Esophagus squamous epithelium (tissue), 4 donors: ENCODE measurements around the gene SRPX.

Source experiments
- POLR2A ChIP-seq, 4 donors: fragments of 450-650 bp; IDR thresholded peaks; one replicate each; pipeline ENCODE4 v1.6.1; 2017; ENCODE audit warnings: antibody characterized with exemption in 4 of 4, mild to moderate bottlenecking in 4 of 4, moderate library complexity in 3 of 4
- TF ChIP-seq, protein P1 (sequence below), 6 experiments: fragments of 450-650 bp in 4 of 6; fragments of 200-600 bp in 2 of 6; sonication (generic) in 2 of 6; IDR thresholded peaks; one replicate each; pipeline ENCODE4 v1.5.1; 2016 to 2019; ENCODE audit warnings: antibody characterized with exemption in 6 of 6, mild to moderate bottlenecking in 4 of 6, moderate library complexity in 4 of 6

DNA sequence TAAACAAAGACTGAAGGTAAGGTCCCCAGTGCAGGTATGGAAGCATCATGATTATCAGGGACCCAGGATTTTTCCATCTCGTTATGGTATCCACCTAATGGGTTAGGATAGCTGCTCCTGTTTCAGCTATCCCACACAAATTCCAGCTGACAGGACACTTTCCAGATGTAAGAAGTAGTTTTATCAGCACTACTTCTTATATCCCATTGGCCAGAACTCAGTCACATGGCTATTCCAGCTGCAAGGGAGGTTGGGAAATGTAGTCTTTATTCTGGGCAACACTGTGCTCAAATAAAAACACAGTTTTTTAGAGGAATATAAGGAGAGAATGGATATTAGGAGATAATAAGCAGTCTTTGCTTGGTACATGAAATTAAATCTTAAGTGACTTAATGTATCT is 96.7 kb downstream of the SRPX start:
- TF ChIP-seq POLR2A (IDR thresholded peaks at IDR 0.05) = no peak
- TF ChIP-seq, protein P1, sequence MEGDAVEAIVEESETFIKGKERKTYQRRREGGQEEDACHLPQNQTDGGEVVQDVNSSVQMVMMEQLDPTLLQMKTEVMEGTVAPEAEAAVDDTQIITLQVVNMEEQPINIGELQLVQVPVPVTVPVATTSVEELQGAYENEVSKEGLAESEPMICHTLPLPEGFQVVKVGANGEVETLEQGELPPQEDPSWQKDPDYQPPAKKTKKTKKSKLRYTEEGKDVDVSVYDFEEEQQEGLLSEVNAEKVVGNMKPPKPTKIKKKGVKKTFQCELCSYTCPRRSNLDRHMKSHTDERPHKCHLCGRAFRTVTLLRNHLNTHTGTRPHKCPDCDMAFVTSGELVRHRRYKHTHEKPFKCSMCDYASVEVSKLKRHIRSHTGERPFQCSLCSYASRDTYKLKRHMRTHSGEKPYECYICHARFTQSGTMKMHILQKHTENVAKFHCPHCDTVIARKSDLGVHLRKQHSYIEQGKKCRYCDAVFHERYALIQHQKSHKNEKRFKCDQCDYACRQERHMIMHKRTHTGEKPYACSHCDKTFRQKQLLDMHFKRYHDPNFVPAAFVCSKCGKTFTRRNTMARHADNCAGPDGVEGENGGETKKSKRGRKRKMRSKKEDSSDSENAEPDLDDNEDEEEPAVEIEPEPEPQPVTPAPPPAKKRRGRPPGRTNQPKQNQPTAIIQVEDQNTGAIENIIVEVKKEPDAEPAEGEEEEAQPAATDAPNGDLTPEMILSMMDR (IDR thresholded peaks at IDR 0.05) = no peak
